Endothelial cell (in vitro differentiated cells): Measurements from ENCODE around the gene MYPN. TPM values are rescaled to one million over a fixed set of nuclear protein-coding genes. Genes with fewer than 3 reads are reported as not detected.
A peak's percentile ranks its signal among the peaks of the same experiment; 100 is the strongest.

Source experiments
- DNase-seq: peaks from one replicate; pipeline ENCODE4 v3.0.0; 2021; ENCODE audit warnings: low spot score
- H3K27ac Mint-ChIP-seq: one replicate; pipeline ENCODE4 v1.8.0; 2021; ENCODE audit warnings: mixed read lengths, inconsistent platforms; ENCODE audit not compliant: unreplicated experiment
- H3K27me3 Mint-ChIP-seq: one replicate; pipeline ENCODE4 v1.8.0; 2021; ENCODE audit warnings: mild to moderate bottlenecking, moderate library complexity, mixed read lengths, inconsistent platforms; ENCODE audit not compliant: unreplicated experiment
- H3K36me3 Mint-ChIP-seq: one replicate; pipeline ENCODE4 v1.8.0; 2021; ENCODE audit warnings: mild to moderate bottlenecking, low read depth, mixed read lengths, inconsistent platforms; ENCODE audit not compliant: unreplicated experiment
- H3K4me1 Mint-ChIP-seq: one replicate; pipeline ENCODE4 v1.8.0; 2021; ENCODE audit warnings: mild to moderate bottlenecking, mixed read lengths, inconsistent platforms; ENCODE audit not compliant: unreplicated experiment
- H3K4me3 Mint-ChIP-seq: one replicate; pipeline ENCODE4 v1.8.0; 2021; ENCODE audit warnings: mild to moderate bottlenecking, mixed read lengths, inconsistent platforms; ENCODE audit not compliant: unreplicated experiment
- H3K9me3 Mint-ChIP-seq: one replicate; pipeline ENCODE4 v1.8.0; 2021; ENCODE audit warnings: mixed read lengths, inconsistent platforms; ENCODE audit not compliant: unreplicated experiment
- total RNA-seq: library from RNA; stranded (reverse); fragmentation: NEBNext Ultra II Directional; extraction: Animal tissue kit (Norgen Biotek cat#: 25700); gene quantifications from one replicate; pipeline ENCODE4 v1.2.1, GENCODE V29; 2021; ENCODE audit not compliant: unreplicated experiment
- TF ChIP-seq, protein P1 (sequence below): fragments of 200-600 bp; sonication (generic); IDR thresholded peaks from one replicate; pipeline ENCODE4 v1.5.0; 2021; ENCODE audit warnings: antibody characterized with exemption; ENCODE audit not compliant: unreplicated experiment

MYPN gene
- total RNA-seq, 1 donor from 2014 or later: not detected

- Mint-ChIP-seq H3K27ac (no peak overlapping the region), H3K27me3 (peaks cover 2% of the 10 kb centered on the region), H3K36me3 (peaks cover under 1% of the 10 kb centered on the region), H3K4me1 (peaks cover 4% of the 10 kb centered on the region), H3K4me3 (no peak overlapping the region), H3K9me3 (no peaks in the 10 kb centered on the region)
- DNase-seq: no peak
- TF ChIP-seq, protein P1, sequence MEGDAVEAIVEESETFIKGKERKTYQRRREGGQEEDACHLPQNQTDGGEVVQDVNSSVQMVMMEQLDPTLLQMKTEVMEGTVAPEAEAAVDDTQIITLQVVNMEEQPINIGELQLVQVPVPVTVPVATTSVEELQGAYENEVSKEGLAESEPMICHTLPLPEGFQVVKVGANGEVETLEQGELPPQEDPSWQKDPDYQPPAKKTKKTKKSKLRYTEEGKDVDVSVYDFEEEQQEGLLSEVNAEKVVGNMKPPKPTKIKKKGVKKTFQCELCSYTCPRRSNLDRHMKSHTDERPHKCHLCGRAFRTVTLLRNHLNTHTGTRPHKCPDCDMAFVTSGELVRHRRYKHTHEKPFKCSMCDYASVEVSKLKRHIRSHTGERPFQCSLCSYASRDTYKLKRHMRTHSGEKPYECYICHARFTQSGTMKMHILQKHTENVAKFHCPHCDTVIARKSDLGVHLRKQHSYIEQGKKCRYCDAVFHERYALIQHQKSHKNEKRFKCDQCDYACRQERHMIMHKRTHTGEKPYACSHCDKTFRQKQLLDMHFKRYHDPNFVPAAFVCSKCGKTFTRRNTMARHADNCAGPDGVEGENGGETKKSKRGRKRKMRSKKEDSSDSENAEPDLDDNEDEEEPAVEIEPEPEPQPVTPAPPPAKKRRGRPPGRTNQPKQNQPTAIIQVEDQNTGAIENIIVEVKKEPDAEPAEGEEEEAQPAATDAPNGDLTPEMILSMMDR: no peak
These were observed 29.9 kb upstream of the MYPN start for GRCh38 chr10:68079434-68079833.

DNA sequence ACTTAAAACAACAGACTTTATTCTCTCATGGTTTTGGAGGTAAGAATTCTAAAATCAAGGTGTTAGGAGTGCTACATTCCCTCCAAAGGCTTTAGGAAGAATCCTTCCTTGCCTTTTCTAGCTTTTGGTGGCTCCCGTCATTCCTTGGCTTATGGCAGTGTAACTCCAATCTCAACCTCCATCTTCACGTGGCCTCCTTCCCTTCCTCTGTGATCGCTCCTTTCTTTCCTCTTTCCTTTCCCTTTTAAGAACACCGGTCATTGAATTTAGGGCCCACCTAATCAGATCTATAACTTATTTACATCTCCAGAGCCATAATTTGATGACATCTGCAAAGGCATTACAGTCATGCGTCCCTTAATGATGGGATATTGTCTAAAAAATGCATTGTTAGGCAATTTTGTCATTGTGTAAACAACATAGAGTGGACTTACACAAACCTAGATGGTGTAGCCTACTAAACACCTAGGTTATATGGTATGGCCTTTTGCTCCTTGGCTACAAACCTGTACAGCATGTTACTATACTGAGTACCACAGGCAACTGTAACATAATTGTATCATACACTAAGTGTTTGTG lies 28.3 kb upstream of the MYPN start:
- H3K4me3 Mint-ChIP-seq: no peak overlapping the region
- no peak for DNase-seq
- H3K36me3 Mint-ChIP-seq: no peaks in the 10 kb centered on the region
- TF ChIP-seq, protein P1: no peak
- H3K27ac Mint-ChIP-seq: no peak overlapping the region
- no peaks in the 10 kb centered on the region for H3K27me3 Mint-ChIP-seq
- H3K9me3 Mint-ChIP-seq: no peaks in the 10 kb centered on the region
- H3K4me1 Mint-ChIP-seq: peaks cover 3% of the 10 kb centered on the region

GRCh38 chr10:68081916-68082315 lies 27.4 kb upstream of the MYPN start:
- TF ChIP-seq, protein P1: no peak
- no peak for DNase-seq
- Mint-ChIP-seq H3K36me3 (no peaks in the 10 kb centered on the region), H3K27ac (no peak overlapping the region), H3K4me1 (peaks cover 6% of the 10 kb centered on the region), H3K9me3 (no peaks in the 10 kb centered on the region), H3K27me3 (no peaks in the 10 kb centered on the region), H3K4me3 (no peak overlapping the region)

DNA sequence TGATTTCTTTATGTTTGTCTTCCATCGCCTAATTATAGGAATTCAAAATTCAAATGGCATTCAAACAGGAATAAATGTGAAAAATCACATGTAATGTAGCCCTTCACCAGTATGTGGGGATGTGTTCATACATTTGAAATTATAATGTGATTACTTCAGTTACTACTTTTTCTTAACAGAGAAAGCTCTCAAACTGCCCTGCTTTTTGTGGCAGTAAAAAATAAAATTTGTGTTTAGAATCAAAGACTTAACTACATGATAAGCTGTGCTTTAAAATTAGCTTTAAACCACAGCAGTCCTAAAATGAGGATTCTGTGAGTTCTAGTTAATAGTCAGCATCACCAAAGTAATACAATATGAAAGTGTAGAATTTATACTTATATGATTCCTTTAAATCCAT lies 26.4 kb upstream of the MYPN start:
- Mint-ChIP-seq H3K4me1 (peaks cover 11% of the 10 kb centered on the region), H3K27me3 (no peaks in the 10 kb centered on the region), H3K36me3 (no peaks in the 10 kb centered on the region), H3K9me3 (no peaks in the 10 kb centered on the region), H3K4me3 (no peak overlapping the region), H3K27ac (no peak overlapping the region)
- TF ChIP-seq, protein P1: peak; percentile 18
- no peak for DNase-seq

- Mint-ChIP-seq H3K4me3 (no peak overlapping the region), H3K27ac (no peak overlapping the region), H3K36me3 (no peaks in the 10 kb centered on the region), H3K9me3 (no peaks in the 10 kb centered on the region), H3K27me3 (no peaks in the 10 kb centered on the region), H3K4me1 (peaks cover 15% of the 10 kb centered on the region)
- DNase-seq: no peak
- TF ChIP-seq, protein P1: no peak
These were observed 25.3 kb upstream of the MYPN start for GRCh38 chr10:68083953-68084352.
